Pons (tissue), 1 donor: Measurements from ENCODE around the gene FAF1.
A peak's percentile ranks its signal among the peaks of the same experiment; 100 is the strongest.
"Not testable (repeated sequence)": the region's sequence is repeated elsewhere in the genome, so short reads cannot be mapped to it uniquely, and the experiment has no call there.

Experiments
- DNase-seq: peaks from one replicate; pipeline ENCODE4 v3.0.0-alpha.2; 2016; ENCODE audit warnings: low spot score

Gene FAF1

GRCh38 chr1:50774759-50775351, 185.2 kb downstream of the FAF1 start:
- peak; percentile 86 for DNase-seq

- no peak for DNase-seq
These were observed 193.4 kb downstream of the FAF1 start for GRCh38 chr1:50766688-50767087.

- DNase-seq, result not testable (repeated sequence)
These were observed 203.5 kb downstream of the FAF1 start for GRCh38 chr1:50756543-50756942.

DNA sequence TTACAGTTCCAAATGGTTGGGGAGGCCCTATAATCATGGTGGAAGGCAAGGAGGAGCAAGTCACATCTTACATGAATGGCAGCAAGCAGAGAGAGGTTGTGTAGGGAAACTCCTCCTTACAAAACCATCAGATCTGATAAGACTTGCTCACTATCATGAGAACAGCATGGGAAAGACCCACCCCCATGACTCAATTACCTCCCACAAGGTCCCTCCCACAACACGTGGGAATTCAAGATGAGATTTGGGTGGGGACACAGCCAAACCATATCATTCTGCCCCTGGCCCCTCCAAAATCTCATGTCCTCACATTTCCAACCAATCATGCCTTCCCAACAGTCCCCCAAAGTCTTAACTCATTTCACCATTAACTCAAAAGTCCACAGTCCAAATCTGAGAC, 205.3 kb downstream of the FAF1 start:
- not testable (repeated sequence) for DNase-seq

GRCh38 chr1:50750021-50750619, 209.9 kb downstream of the FAF1 start:
- peak; percentile 57 for DNase-seq

DNA sequence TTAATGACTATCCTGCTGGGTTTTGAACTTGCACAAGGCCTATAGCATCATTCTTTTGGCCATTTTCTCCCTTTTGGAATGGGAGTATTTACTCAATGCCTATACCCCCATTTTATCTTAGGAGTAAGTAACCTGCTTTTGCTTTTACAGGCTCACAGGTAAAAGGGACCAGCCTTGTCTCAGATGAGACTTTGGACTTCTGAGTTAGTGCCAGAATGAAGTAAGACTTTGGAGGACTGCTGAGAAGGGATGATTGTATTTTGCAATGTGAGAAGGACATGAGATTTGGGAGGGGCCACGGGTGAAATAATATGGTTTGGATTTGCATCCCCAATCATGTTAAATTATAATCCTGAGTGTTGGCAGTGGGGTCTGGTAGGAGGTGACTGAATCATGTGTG, 212.7 kb downstream of the FAF1 start:
- DNase-seq, result no peak

DNA sequence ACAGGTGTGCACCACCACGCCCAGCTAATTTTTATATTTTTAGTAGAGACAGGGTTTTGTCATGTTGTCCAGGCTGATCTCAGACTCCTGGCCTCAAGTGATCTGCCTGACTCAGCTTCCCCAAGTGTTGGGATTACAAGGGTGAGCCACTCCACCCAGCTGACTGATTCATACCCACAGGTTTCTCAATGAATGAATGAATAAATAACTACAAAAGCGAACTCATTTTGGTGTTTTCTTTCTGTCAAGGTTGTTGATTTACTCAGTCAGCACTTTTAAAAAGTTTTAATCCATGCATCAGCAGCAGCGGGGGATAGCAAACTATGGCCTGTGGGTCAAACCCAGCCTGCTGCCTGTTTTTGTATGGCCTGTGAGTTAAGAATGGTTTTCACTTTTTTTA, 217.5 kb downstream of the FAF1 start:
- DNase-seq, result no peak

GRCh38 chr1:50739125-50739524, 220.9 kb downstream of the FAF1 start:
- no peak for DNase-seq

GRCh38 chr1:50735443-50735842, 224.6 kb downstream of the FAF1 start:
- peak; percentile 66 for DNase-seq

DNA sequence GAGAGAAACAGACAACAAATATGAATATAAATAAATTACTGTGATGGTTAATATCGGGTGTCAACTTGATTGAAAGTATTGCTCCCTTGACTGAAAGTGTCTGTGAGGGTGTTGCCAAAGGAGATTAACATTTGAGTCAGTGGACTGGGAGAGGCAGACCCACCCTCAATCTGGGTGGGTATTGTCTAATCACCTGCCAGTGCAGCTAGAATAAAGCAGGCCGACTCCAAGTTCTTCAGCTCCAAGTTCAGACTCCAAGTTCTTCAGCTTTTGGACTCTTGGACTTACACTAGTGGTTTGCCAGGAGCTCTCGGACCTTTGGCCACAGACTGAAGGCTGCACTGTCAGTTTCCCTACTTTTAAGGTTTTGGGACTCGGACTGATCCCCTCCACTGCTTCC, 232.5 kb downstream of the FAF1 start:
- not testable (repeated sequence) for DNase-seq

DNA sequence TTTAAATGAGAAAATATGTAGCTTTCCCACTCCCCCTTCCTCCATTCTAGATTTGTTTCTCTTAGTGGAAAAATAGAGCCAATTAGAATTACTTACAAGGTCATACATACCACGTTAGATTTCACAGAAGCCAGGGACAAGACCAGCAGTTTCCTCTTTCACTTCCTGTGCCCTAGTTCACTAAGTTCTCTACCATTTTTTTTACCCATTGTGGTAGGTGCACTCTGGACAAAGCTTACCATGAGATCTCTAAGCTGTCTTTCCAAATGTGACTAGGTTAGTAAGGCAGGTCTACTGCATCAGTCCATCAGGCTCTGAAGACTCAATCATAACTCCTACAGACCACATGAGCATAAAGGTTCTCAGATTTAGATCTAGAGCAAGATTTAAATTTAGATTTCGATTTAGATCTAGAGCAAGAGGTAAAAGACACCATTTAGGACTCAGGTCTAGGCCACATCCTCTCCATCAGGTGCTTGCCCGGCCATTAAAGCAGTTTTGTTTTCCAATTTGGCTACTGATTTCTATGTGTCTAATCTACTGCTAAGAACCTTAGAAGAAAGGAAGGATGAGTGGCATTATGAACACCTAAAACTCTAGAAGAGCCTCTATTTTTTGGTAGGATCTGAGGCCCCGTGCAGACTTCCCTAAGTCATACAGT, 235.3 kb downstream of the FAF1 start:
- DNase-seq, result peak; percentile 44

GRCh38 chr1:50720457-50721053, 239.5 kb downstream of the FAF1 start:
- DNase-seq, result no peak

GRCh38 chr1:50719126-50719525, 240.9 kb downstream of the FAF1 start:
- DNase-seq, result no peak

DNA sequence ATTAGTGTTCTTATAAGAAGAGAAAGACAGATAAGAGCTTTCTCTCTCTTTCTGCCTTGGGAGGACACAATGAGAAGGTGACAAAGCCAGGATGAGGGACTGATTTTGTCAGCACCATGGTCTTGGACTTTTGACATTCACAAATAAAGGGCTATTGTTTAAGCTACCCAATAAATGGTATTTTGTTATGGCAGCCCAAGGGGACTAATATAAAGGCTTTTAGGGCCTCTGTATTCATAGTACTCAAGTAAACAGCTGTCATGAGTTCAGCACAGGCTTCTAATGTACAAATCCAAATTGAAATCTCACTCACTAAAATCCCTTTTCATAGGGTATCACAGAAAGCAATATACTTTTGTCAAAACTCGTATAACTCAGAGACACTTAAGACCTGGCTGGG, 242.7 kb downstream of the FAF1 start:
- peak; percentile 79 for DNase-seq

GRCh38 chr1:50716455-50716854, 243.6 kb downstream of the FAF1 start:
- DNase-seq, result not testable (repeated sequence)

GRCh38 chr1:50710099-50710498, 250.0 kb downstream of the FAF1 start:
- DNase-seq, result no peak

DNA sequence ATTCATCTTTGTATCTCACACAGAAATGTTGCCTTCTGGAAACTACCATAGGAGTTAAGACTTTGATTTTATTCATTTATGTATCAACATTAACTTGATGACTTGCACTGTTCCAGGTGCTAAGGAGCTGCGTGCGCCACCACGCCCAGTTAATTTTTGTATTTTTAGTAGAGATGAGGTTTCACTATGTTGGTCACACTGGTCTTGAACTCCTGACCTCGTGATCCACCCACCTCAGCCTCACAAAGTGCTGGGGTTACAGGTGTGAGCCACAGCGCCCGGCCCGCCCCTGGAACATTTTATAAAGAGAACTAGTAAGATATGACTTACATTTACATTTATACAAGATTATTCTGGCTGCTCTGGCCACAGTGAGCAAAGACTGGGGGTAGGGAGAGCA, 252.2 kb downstream of the FAF1 start:
- no peak for DNase-seq

DNA sequence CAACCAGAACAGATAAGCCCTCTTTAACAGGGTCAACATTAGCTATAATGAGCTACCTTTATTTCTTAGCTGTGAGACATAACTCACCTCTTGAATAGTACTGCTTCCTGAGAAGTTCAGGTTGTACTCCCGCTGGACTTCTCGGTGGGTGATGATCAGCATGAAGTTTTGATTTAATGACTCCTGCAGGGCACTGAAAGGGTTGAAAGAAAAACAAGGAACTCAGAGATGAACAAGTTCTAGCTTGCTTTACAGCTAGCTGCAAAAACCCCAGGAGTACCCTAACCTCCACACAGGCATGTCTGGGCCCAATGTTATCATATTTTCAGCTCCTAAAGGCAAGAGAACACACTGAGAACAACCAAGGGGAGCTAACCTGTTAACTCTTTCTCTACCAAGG, 254.4 kb downstream of the FAF1 start:
- no peak for DNase-seq

GRCh38 chr1:50705041-50705440, 255.0 kb downstream of the FAF1 start:
- DNase-seq, result peak; percentile 38

- DNase-seq, result peak; percentile 89
These were observed 255.9 kb downstream of the FAF1 start for GRCh38 chr1:50704126-50704525.

DNA sequence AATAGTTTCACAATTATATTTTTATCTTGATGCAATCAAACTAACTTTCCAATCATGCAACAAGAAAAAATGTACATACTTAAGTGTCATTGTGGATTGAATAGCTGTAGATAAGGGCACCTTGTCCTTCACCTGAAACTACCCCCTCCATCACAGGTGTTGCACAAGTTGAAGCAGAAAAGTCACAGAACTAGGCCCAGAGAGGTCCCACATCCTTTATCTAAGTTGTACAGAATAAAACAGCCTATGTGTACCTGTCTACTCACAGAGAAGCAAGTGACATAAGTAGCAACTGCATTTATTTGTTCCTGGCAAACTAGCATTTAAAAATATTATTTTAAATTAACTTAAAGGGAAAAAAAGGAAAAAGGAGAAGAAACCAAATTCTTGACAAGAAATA, 256.8 kb downstream of the FAF1 start:
- DNase-seq, result peak; percentile 49

- peak; percentile 59 for DNase-seq
These were observed 257.7 kb downstream of the FAF1 start for GRCh38 chr1:50702395-50702794.

DNA sequence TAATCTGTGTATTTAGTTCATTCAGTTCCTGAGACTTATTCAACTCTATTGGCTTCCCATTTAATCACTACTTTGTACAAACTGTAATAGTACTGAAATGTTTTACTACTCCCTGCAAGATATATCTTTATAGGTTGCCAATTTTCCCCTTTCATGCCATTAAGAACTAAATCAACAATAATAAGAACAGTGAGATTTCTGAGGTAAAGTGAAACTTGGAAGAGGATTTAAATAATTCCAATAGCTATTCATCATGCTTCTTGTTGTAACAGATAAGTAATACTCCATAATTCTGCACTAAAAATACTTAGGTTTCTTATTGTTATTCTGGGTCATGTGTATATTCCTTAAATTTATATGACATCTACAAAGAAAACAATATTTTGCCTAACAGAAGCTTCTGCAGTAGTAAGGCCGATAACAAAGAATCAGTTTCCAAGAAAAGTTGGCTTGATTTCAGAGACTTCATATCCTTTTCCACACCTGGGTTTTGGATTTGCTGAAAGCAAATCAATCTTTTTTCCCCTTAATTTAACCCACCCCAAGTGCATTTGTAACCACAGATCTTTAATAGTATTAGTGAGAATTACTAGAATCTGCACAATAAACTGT, 258.3 kb downstream of the FAF1 start:
- DNase-seq, result peak; percentile 58
